HG03342 (cell line): Measurements from ENCODE around the gene MIXL1.

Source experiments
- ATAC-seq: cut with Tn5 transposase; IDR thresholded peaks from one replicate; pipeline ENCODE4 v1.9.1; 2021; ENCODE audit warnings: mild to moderate bottlenecking, moderate library complexity; ENCODE audit not compliant: unreplicated experiment

MIXL1 gene

GRCh38 chr1:226276077-226276682 is 52.7 kb downstream of the MIXL1 start:
- ATAC-seq, result no peak
